GM19397 (cell line): ENCODE measurements around the gene ALKBH4.
A peak's percentile ranks its signal among the peaks of the same experiment; 100 is the strongest.
"Not testable (repeated sequence)": the region's sequence is repeated elsewhere in the genome, so short reads cannot be mapped to it uniquely, and the experiment has no call there.

ENCODE experiments used
- ATAC-seq: cut with Tn5 transposase; IDR thresholded peaks from one replicate; pipeline ENCODE4 v1.9.1; 2021; ENCODE audit warnings: mild to moderate bottlenecking, moderate library complexity; ENCODE audit not compliant: unreplicated experiment

Gene ALKBH4

DNA sequence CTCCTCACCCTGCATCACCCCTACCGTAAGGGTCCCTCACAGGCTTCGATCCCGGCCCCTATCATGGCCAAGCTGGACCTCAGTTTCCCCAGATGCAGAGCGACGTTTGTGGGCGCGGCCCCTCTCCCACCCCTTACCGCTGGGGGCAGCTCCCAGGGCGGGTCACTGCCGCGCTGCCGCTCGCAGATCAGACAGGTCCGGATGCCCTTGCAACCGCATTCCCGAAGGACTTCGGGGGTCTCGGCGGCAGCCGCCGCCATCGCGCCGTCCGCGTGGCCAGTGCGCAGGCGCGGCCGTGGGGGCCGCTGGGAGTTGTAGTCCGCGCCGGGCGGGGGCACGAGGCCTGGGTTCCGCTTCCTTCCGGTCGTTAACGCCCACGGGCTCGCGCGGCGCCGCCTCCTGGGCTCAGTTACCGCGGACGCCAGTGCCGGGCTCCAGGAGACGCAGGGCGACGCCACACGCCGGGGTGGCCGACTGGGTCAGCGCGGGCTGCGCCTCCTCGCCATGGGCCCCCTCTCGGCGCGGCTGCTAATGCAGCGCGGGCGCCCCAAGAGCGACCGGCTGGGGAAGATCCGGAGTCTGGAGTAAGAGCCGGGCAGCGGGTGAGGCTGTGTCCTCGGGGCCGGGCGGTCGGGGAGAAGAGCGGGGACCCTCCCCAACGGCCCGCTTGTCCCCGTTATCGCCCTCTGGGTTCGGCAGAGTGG, at the start of gene ALKBH4, which contains the start of gene LRWD1:
TSS of gene ALKBH4 (minus strand) at position 287 of the 704 bp plus-strand sequence. CDS start at position 260, 27 bp downstream.
TSS of gene LRWD1 (plus strand) at position 408 of the 704 bp plus-strand sequence. CDS start at position 505, 97 bp downstream.
- ATAC-seq = peak; percentile 90

GRCh38 chr7:102512642-102513221, 48.1 kb upstream of the ALKBH4 start:
- ATAC-seq = not testable (repeated sequence)

DNA sequence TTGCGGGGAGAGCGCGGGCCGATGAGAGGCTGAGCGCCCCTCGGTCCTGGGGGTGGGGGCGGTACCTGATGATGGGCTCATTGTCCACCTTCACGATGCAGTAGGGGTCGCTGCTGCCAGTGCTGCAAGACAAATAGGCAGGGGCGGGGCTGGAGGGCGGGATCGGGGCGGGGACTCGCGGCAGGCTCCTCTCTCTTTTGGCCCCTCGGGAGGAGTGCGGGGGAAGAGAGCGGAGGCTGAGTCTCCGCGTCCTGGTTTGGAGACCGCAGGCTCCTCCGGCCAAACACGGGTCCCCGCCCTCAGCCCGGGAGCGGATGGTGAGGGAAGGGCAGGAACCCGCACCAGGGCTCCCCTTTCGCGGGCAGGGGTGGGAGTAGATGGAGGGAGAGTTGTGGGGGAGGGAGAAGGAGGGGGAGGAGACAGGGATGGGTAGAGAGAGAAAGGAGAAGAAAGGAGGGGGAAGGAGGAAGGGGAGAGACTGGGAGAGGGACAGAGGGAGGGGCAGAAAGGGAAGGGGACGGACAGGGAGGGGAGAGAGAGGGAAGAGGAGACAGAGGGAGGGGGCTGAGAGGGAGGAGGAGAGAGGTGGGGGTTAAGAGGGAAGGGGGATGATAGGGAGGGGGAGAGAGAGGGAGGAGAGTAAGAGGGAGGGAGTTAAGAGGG, 47.3 kb upstream of the ALKBH4 start:
- ATAC-seq = peak; percentile 46

- not testable (repeated sequence) for ATAC-seq
These were observed 45.9 kb upstream of the ALKBH4 start for GRCh38 chr7:102510575-102510974.

DNA sequence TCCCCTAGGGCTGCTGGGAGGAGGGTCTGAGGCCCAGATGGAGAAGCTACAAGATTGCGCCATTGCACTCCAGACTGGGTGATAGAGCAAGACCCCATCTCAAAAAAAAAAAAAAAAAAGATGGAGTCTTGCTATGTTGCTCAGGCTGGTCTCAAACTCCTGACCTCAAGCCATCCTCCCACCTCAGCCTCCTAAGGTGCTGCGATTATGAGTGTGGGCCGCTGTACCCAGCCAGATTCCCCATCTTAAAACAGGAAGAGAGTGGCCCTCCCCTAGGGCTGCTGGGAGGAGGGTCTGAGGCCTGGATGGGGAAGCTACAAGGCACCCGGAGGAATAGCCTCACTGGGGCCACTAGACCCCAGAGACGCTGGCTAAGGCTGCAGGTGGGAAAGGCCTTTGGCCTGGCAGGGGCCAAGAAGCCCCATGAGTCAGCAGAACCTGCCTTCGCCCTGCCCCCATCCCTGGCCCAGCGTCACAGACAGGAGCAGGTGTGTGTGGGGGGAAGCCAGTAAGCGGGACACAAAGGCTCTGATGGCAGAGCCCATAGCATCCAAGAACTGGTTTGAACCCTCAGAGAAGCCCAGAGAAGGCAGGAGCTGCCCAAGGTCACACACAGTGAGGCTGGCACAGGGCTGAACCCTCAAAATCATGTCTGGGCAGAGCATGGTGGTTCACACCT, 42.9 kb upstream of the ALKBH4 start:
- ATAC-seq = not testable (repeated sequence)

DNA sequence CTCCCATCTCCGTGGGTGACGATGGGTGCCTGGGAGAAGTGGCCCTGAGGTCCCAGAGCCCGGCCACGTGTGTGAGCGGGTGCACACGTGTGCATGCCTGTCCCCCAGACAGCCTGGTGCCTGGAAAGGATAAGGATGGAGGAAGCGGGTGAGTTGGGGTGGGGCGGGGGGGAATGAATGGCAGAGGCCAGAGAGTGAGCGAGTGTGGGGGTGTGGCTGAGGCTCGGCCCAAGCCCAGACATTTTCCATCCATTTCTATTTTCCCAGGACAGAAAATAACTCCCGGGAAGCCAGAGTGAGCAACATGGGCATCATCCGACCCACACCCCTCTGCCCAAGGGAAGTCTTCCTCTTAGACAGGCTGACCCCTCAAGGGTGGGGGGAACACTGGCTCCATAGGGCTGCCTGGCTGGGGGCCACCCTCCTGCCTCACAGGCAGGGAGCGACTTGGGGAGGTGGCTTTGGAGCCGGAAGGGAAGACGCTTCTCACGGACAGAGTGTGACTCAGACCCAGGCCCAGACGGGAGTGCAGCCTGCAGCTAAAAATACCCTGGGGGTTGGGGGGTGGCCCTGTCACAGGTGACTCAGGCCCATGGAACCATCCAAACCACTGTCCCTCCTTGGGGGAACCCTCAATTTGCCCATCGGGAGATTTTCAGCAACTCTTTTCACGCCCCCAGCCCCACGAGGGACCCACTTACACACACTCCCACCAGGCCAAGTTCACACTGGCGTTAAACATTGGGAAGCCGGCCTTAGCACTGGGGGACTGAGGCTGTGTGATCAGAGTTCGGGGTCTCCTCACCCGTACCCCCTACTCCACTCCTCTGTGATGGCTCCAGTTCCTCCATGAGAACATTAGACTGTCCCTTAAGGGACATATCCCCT, 40.9 kb upstream of the ALKBH4 start:
- ATAC-seq = not testable (repeated sequence)

- ATAC-seq = not testable (repeated sequence)
These were observed 38.5 kb upstream of the ALKBH4 start for GRCh38 chr7:102503141-102503540.

DNA sequence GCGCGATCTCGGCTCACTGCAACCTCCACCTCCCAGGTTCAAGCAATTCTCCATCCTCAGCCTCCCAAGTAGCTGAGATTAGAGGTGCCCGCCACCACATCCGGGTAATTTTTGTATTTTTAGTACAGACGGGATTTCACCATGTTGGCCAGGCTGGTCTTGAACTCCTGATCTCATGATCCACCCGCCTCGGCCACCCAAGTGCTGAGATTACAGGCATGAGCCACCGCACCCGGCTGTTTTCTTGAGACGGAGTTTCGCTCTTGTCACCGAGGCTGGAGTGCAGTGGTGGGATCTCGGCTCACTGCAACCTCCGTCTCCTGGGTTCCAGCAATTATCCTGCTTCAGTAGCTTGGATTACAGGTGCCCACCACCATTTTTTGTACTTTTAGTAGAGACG, 33.7 kb upstream of the ALKBH4 start:
- not testable (repeated sequence) for ATAC-seq

DNA sequence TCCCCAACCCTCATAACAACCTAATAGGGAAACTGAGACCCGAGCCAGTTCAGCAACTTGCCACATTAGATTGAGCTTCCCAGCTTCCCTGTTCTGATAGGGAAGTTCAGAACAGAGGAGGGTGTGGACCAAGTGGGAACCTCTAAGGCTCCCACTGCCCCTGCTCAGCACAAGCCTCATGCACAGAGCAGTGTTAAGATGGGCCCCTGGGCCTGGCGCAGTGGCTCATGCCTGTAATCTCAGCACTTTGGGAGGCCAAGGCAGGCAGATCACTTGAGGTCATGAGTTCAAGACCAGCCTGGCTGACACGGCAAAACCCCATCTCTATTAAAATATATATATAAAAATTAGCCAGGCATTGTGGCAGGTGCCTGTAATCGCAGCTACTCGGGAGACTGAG, 32.6 kb upstream of the ALKBH4 start:
- not testable (repeated sequence) for ATAC-seq

- not testable (repeated sequence) for ATAC-seq
These were observed 32.2 kb upstream of the ALKBH4 start for GRCh38 chr7:102496861-102497260.

DNA sequence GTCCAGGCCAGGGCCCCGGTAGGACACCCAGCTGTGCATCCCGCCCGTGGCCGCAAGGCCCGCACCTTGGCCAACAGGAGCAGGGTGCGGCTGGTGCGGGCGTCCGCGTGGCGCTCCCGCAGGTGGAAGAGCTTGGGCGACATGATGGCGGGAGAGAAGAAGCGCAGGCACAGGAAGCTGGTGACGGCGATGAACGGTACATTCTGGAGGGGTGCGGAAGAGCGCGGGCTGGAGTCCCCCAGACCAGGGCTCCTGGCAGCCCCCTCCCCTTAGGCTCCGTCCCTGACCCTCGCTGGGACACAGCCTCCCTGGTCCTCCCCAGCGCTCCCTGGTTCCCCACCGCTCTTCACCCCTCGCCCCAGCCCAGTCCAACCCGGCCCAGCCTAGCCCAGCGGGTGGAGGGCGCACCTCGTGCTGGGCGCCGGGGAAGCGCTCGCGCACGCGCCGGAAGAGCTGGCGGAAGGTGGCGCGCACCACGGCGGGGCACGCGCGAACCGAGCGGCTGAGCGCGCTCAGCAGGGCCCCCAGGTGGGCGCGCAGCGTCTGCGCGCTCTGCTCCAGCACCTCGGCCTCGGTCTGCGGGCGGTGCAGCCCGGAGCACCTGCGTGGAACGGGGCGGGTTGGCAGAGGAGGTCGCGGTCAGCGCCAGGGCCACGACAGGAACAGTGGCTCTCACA, 29.9 kb upstream of the ALKBH4 start:
- ATAC-seq = peak; percentile 72

DNA sequence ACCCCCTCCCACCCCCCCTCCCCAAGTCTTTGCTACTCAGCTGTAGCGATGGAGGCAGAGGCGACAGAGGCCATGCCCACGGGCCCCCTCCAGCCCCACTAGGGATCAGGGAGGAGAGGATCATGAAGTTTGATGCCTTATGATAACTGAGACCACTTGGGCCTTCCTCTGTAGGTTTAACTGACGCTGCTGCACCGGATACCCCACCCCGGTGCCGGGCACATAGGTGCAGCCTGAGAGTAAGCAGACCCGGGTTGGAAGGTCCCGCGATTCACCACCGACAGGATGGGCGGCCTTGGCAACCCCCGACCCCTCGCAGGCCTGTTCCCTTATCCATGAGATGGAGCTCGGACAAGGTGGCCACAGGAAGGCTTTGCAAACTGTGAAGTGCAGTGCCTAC, 29.4 kb upstream of the ALKBH4 start:
- ATAC-seq = not testable (repeated sequence)

- peak; percentile 35 for ATAC-seq
These were observed 28.7 kb upstream of the ALKBH4 start for GRCh38 chr7:102493220-102493935.

- ATAC-seq = peak; percentile 33
These were observed 25.9 kb upstream of the ALKBH4 start for GRCh38 chr7:102490529-102491075.

GRCh38 chr7:102484317-102484716, 19.7 kb upstream of the ALKBH4 start:
- not testable (repeated sequence) for ATAC-seq

DNA sequence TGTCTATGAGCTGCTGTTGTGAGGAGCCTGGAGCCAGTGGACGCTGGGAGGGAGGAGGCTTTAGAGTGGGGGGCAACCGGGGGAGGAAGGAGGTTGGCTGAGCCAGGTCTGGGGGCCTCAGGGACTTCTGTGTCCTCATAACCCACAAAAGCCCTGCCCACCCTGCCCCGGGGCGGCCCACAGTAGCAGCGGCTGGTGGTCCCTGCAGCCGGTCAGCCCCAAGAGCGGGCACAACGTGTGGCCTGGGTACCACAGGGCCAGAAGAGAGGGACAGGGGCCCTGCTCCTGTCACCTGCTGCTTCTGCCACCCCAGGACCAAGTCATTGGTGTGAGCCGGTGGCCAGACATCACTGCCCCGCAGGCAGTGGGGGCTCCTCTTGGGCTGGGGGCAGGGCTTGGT, 17.3 kb upstream of the ALKBH4 start:
- ATAC-seq = not testable (repeated sequence)

DNA sequence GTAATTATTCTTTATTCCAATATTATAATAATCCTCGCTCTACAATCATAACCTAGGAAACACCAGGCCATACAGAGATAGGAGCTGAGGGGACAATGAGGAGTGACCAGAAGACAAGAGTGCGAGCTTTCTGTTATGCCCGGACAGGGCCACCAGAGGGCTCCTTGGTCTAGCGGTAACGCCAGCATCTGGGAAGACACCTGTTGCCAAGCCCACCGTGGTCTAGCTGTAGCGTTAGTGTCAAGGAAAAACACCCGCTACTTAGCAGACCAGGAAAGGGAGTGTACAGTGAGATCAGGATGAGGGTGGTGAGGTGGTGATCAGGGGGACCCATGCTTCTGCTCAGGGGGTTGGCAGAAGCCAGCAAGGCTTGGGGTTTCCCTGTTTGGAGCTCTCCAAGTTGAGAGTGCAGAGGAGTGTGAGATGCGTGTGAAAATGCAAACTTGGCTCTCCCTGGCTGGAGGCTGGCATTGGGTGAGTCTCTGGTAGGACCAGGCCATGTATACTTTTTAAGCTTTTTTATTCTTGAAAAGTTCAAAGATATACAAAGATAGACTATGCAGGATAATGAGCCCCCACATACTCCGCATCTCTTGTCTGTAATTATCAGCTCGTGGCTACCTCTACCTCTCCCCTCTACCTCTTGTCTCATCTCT, 15.4 kb upstream of the ALKBH4 start:
- not testable (repeated sequence) for ATAC-seq

DNA sequence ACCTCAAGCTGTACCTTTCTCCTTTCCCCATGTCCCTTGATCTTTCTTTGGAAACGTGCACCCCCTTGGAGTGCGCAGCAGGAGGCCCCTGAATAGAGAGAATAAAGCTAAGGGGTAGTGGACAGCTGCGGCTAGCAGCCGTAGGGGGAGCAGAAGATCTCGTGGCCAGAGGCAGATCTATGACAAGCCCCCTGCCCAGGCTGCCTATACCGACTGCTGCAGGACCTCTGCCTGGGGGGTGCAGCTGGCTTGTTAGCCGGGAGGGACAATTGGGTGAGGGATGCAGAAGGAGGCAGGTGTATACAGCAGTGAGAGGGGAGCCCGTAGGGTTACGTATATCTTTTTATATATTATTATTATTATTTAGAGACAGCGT, 14.5 kb upstream of the ALKBH4 start:
- ATAC-seq = peak; percentile 11
